Endothelial cell of umbilical vein (primary cell): Measurements from ENCODE around the gene WASHC2A.
"Not testable (repeated sequence)": the region's sequence is repeated elsewhere in the genome, so short reads cannot be mapped to it uniquely, and the experiment has no call there.

Experiments used
- EZH2 ChIP-seq: IDR thresholded peaks from 2 replicates; pipeline ENCODE4 v1.6.1; 2012; ENCODE audit warnings: borderline replicate concordance, low read depth, mild to moderate bottlenecking, moderate library complexity, low read length, inconsistent platforms; ENCODE audit not compliant: severe bottlenecking
- FOS ChIP-seq: IDR thresholded peaks from 2 replicates; pipeline ENCODE4 v1.6.1; 2011; ENCODE audit warnings: mild to moderate bottlenecking, low read length, moderate library complexity, borderline replicate concordance; ENCODE audit not compliant: insufficient read depth
- GATA2 ChIP-seq: IDR thresholded peaks from 2 replicates; pipeline ENCODE4 v1.7.0; 2011; ENCODE audit warnings: low read depth, mild to moderate bottlenecking, moderate library complexity, mixed read lengths, low read length; ENCODE audit not compliant: insufficient read length, insufficient read depth
- JUN ChIP-seq: IDR thresholded peaks from 2 replicates; pipeline ENCODE4 v1.6.1; 2011; ENCODE audit warnings: borderline replicate concordance, low read depth; ENCODE audit not compliant: insufficient read length, insufficient read depth
- MYC ChIP-seq: IDR thresholded peaks from one replicate; pipeline ENCODE4 v1.6.1; 2011; ENCODE audit warnings: mild to moderate bottlenecking, low read depth, low read length
- POLR2A ChIP-seq: IDR thresholded peaks from 2 replicates; pipeline ENCODE4 v1.6.1; 2012; ENCODE audit warnings: low read depth, mild to moderate bottlenecking, control low read depth, low read length
- POLR2AphosphoS5 ChIP-seq: IDR thresholded peaks from 2 replicates; pipeline ENCODE4 v1.6.1; 2012; ENCODE audit warnings: low read depth, mild to moderate bottlenecking, control low read depth, low read length, moderate library complexity; ENCODE audit not compliant: insufficient read depth
- TF ChIP-seq, protein P1 (sequence below), 2 donors: IDR thresholded peaks; 1 replicate in 1 of 2; 2 replicates in 1 of 2; pipeline ENCODE4 v1.5.1; 2011; ENCODE audit warnings: low read length in 2 of 2, mild to moderate bottlenecking in 2 of 2, moderate library complexity in 2 of 2, control low read depth in 1 of 2, inconsistent platforms in 1 of 2, low read depth in 1 of 2; ENCODE audit not compliant: insufficient read depth in 1 of 2; ENCODE audit errors: extremely low read depth in 1 of 2
- TF ChIP-seq, protein P2 (sequence below): IDR thresholded peaks from 2 replicates; pipeline ENCODE4 v1.6.1; 2011; ENCODE audit not compliant: insufficient read depth, insufficient read length

- not testable (repeated sequence) for TF ChIP-seq JUN, POLR2A, POLR2AphosphoS5, GATA2, EZH2, MYC, FOS
- TF ChIP-seq, protein P1, sequence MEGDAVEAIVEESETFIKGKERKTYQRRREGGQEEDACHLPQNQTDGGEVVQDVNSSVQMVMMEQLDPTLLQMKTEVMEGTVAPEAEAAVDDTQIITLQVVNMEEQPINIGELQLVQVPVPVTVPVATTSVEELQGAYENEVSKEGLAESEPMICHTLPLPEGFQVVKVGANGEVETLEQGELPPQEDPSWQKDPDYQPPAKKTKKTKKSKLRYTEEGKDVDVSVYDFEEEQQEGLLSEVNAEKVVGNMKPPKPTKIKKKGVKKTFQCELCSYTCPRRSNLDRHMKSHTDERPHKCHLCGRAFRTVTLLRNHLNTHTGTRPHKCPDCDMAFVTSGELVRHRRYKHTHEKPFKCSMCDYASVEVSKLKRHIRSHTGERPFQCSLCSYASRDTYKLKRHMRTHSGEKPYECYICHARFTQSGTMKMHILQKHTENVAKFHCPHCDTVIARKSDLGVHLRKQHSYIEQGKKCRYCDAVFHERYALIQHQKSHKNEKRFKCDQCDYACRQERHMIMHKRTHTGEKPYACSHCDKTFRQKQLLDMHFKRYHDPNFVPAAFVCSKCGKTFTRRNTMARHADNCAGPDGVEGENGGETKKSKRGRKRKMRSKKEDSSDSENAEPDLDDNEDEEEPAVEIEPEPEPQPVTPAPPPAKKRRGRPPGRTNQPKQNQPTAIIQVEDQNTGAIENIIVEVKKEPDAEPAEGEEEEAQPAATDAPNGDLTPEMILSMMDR (IDR thresholded peaks at IDR 0.05; ENCODE audit: extremely low read depth in 1 of 2, insufficient read depth in 1 of 2, low read depth in 1 of 2, low read length in 2 of 2): not testable (repeated sequence)
- TF ChIP-seq, protein P2, sequence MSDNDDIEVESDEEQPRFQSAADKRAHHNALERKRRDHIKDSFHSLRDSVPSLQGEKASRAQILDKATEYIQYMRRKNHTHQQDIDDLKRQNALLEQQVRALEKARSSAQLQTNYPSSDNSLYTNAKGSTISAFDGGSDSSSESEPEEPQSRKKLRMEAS: not testable (repeated sequence)
These were observed 48.5 kb upstream of the WASHC2A start for GRCh38 chr10:50019279-50019678.
